ENCODE results near the gene MYMK.

The MYMK gene, protein sequence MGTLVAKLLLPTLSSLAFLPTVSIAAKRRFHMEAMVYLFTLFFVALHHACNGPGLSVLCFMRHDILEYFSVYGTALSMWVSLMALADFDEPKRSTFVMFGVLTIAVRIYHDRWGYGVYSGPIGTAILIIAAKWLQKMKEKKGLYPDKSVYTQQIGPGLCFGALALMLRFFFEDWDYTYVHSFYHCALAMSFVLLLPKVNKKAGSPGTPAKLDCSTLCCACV

DNA sequence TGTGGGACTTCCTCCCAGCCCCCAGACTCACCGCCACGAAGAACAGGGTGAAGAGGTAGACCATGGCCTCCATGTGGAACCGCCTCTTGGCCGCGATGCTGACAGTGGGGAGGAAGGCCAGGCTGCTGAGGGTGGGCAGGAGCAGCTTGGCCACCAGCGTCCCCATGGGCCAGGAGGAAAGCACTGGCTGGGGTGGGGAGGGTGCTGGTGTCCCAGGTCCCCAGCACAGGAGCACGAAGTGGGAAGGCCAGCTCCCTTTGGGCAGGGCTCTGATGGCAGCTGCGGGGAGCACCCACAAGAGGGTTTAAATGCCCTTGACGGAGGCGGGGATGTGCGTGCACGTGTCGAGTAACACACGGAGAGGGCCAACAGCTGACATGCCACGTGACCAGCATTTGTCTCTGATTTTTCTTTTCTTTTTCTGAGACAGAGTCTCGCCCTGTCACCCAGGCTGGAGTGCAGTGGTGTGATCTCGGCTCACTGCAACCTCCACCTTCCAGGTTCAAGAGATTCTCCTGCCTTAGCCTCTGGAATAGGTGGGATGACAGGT is at the start of gene MYMK:
Gene MYMK, minus strand, starts transcription at position 281 of the 550 bp plus-strand sequence. Its CDS starts 115 bp downstream, at position 166.
- H3K4me3 ChIP-seq = no peak within 1 kb of the TSS
- DNase-seq (ENCODE audit: low read depth, low spot score) = no peak

DNA sequence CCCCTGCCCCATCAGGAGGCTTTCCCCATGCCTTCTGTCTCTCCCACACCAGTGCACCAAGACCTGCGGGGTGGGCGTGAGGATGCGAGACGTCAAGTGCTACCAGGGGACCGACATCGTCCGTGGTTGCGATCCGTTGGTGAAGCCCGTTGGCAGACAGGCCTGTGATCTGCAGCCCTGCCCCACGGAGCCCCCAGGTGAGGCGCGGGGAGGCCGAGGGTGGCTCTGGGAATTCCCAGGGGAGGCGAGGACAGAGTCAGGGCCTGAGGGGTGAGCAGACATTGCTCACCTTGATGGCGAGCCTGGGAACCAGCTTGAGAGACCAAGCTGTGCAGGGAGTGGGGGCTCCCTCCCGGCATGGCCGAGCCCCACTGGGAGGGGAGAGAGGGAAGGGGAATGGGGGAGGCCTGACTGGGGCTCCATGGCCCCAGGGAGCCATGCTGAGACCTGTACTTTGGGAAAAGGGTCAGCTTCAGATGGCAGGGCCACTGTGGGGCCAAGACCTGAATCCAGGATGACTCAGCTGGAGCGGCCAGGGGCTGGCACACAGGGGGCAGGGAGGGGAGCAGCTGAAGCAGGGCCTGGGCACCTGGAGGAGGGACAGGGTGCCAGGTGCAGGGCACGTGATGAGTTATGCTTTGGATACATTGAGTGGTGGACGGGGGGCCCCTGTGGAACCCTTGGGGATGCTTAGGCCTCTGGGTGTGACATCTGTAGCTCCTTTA is 49.2 kb upstream of the MYMK start:
- Histone ChIP-seq H3K9me3 (ENCODE audit: low read depth, low read length) (no peaks in the 10 kb centered on the region), H3K27ac (no peak overlapping the region), H3K9ac (ENCODE audit: insufficient read length) (no peak overlapping the region), H3K36me3 (ENCODE audit: insufficient read depth, low read length) (no peaks in the 10 kb centered on the region), H3K4me3 (no peak overlapping the region)
- no peak for DNase-seq (ENCODE audit: low read depth, low spot score)
- TF ChIP-seq FOXP2 (optimal IDR thresholded peaks at IDR 0.05; ENCODE audit: control extremely low read depth, extremely low read length, insufficient read depth) (no peak), POLR2AphosphoS5 (IDR thresholded peaks at IDR 0.05; ENCODE audit: borderline replicate concordance, low read depth, low read length) (no peak), EZH2 (IDR thresholded peaks at IDR 0.05) (no peak)

More for the DNA sequence above, at the start of gene MYMK:
- H3K9ac ChIP-seq (ENCODE audit: insufficient read length) = no peak within 1 kb of the TSS
- TF ChIP-seq FOXP2 (optimal IDR thresholded peaks at IDR 0.05; ENCODE audit: control extremely low read depth, extremely low read length, insufficient read depth) = no peak
- no peak for TF ChIP-seq POLR2AphosphoS5 (IDR thresholded peaks at IDR 0.05; ENCODE audit: borderline replicate concordance, low read depth, low read length)
- no peak for TF ChIP-seq EZH2 (IDR thresholded peaks at IDR 0.05)
- no peaks in the 10 kb centered on the region for H3K9me3 ChIP-seq (ENCODE audit: low read depth, low read length)
- no peak within 1 kb of the TSS; the same call in 1 of the 2 replicates for H3K27ac ChIP-seq
- no peaks in the 10 kb centered on the region for H3K36me3 ChIP-seq (ENCODE audit: insufficient read depth, low read length)

DNA sequence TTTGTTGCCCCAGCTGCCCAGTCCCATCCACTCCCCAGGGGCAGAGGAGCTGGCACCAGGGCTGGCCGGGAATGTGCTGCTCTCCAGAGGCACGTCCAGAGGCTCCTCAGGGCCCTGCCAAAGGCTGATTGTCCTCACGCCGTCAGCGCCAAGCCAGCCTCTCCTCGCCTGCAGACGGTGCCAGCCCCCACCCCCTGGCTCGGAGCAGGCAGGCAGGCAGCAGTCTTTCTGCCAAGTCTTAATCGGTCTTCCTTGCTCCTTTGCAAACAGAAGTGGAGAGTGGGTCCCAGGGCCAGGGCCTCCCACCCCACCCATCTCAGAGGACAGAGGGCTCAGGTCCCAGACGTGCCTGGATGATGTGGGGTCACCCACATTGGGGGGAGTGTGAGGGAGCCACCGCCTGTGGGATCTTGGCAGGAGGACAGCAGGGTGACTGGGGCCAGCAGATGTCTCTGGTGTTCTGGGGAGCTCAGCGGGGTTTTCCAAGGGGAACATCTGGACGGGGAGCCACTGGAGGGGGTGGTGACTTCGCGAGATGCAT is 48.1 kb upstream of the MYMK start:
- no peaks in the 10 kb centered on the region for H3K9me3 ChIP-seq (ENCODE audit: low read depth, low read length)
- TF ChIP-seq POLR2AphosphoS5 (IDR thresholded peaks at IDR 0.05; ENCODE audit: borderline replicate concordance, low read depth, low read length) = no peak
- TF ChIP-seq EZH2 (IDR thresholded peaks at IDR 0.05) = no peak
- no peak for TF ChIP-seq FOXP2 (optimal IDR thresholded peaks at IDR 0.05; ENCODE audit: control extremely low read depth, extremely low read length, insufficient read depth)
- no peaks in the 10 kb centered on the region for H3K36me3 ChIP-seq (ENCODE audit: insufficient read depth, low read length)
- no peak overlapping the region for H3K9ac ChIP-seq (ENCODE audit: insufficient read length)
- DNase-seq (ENCODE audit: low read depth, low spot score) = no peak
- H3K4me3 ChIP-seq = no peak overlapping the region
- H3K27ac ChIP-seq = no peak overlapping the region

DNA sequence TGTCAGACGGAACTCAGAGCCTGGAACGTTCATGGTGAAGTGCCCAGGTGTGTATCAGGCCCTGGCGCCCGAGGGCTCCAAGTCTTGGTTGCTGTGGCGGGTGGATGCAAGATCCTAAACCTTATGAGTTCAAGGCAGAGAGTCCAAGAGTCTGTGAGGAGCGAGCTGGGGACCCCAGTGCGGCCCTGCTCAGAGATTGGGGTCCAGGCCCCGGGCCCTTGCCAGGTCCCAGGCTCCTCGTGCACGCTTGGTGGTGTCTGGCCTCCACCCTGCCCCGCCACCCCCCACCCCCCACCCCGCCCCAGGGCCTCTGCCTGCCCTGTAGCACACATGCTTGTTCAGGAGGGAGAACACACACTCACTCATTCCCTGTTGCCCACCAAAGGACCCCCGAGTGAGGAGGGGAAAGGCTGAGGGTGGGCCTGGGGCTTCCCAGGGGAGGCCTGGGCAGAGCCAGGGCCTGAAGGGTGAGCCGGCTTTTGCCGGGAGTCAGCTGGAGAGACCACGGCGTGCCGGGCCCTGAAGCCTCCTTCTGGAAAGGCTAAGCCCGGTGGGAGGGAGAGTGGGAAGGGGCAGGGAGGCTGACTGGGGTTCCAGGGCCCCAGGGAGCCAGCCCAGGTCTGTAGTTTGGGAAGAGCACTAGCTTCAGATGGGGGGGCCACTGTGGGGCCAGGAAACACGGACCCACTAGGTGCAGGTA is 47.3 kb upstream of the MYMK start:
- no peak overlapping the region for H3K9ac ChIP-seq (ENCODE audit: insufficient read length)
- no peak overlapping the region for H3K4me3 ChIP-seq
- no peak overlapping the region for H3K27ac ChIP-seq
- TF ChIP-seq POLR2AphosphoS5 (IDR thresholded peaks at IDR 0.05; ENCODE audit: borderline replicate concordance, low read depth, low read length) (no peak), EZH2 (IDR thresholded peaks at IDR 0.05) (no peak), FOXP2 (optimal IDR thresholded peaks at IDR 0.05; ENCODE audit: control extremely low read depth, extremely low read length, insufficient read depth) (no peak)
- H3K36me3 ChIP-seq (ENCODE audit: insufficient read depth, low read length) = no peaks in the 10 kb centered on the region
- no peak for DNase-seq (ENCODE audit: low read depth, low spot score)
- no peaks in the 10 kb centered on the region for H3K9me3 ChIP-seq (ENCODE audit: low read depth, low read length)

DNA sequence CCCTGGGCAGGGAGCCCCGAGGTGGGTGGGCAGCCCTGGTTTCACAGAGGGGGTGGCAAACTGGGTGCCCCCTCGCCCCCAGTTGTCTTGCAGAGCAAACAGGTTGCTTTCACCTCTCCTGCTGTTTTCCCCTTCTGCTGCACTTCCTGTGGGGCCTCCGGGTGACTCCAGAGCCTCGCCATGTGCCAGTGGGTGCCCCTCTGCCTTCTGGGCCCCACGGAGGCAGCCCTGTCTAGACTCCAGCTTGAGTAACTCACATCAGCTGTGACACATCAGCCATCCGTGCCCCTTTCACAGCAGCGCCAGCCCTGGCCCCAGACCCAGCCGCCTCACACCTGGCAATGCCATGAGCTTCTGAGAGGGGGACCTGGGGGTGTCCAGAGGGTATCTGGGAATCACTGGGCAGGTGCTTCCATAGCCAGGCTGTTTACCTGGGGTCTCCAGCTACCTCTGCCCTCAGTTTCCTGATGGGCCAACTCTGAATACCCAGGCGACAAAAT is 46.7 kb upstream of the MYMK start:
- TF ChIP-seq FOXP2 (optimal IDR thresholded peaks at IDR 0.05; ENCODE audit: control extremely low read depth, extremely low read length, insufficient read depth) = no peak
- no peak for TF ChIP-seq EZH2 (IDR thresholded peaks at IDR 0.05)
- no peak for TF ChIP-seq POLR2AphosphoS5 (IDR thresholded peaks at IDR 0.05; ENCODE audit: borderline replicate concordance, low read depth, low read length)
- 0 out of 2 replicates have a peak overlapping the region, but pooled peaks have one; percentile 10 for H3K4me3 ChIP-seq
- no peak for DNase-seq (ENCODE audit: low read depth, low spot score)
- H3K9ac ChIP-seq (ENCODE audit: insufficient read length) = peak overlapping the region; percentile 3
- H3K36me3 ChIP-seq (ENCODE audit: insufficient read depth, low read length) = no peaks in the 10 kb centered on the region
- no peak overlapping the region for H3K27ac ChIP-seq
- no peaks in the 10 kb centered on the region for H3K9me3 ChIP-seq (ENCODE audit: low read depth, low read length)

DNA sequence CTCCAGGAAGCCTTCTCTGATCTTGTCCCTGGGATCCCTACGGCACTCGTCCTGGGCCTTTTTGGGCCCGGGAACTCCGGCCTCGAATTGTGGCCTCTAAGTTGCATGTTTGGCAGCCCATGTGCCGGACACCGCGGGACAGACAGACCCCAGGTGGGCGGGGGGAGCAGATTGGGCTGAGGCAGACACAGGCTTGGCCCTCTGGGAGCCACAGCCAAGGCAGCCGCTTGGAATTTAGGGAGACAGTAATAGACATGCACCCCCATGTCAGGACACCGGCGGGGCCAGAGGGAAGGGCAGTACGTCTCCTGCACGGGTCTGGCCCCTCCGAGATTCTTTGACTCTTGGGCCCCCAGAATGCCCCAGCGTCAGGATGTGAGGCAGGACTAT is 45.9 kb upstream of the MYMK start:
- no peak for TF ChIP-seq POLR2AphosphoS5 (IDR thresholded peaks at IDR 0.05; ENCODE audit: borderline replicate concordance, low read depth, low read length)
- no peak for TF ChIP-seq EZH2 (IDR thresholded peaks at IDR 0.05)
- no peak for TF ChIP-seq FOXP2 (optimal IDR thresholded peaks at IDR 0.05; ENCODE audit: control extremely low read depth, extremely low read length, insufficient read depth)
- H3K36me3 ChIP-seq (ENCODE audit: insufficient read depth, low read length) = no peaks in the 10 kb centered on the region
- no peak overlapping the region for H3K9ac ChIP-seq (ENCODE audit: insufficient read length)
- DNase-seq (ENCODE audit: low read depth, low spot score) = no peak
- H3K27ac ChIP-seq = no peak overlapping the region
- H3K9me3 ChIP-seq (ENCODE audit: low read depth, low read length) = no peaks in the 10 kb centered on the region
- no peak overlapping the region for H3K4me3 ChIP-seq

DNA sequence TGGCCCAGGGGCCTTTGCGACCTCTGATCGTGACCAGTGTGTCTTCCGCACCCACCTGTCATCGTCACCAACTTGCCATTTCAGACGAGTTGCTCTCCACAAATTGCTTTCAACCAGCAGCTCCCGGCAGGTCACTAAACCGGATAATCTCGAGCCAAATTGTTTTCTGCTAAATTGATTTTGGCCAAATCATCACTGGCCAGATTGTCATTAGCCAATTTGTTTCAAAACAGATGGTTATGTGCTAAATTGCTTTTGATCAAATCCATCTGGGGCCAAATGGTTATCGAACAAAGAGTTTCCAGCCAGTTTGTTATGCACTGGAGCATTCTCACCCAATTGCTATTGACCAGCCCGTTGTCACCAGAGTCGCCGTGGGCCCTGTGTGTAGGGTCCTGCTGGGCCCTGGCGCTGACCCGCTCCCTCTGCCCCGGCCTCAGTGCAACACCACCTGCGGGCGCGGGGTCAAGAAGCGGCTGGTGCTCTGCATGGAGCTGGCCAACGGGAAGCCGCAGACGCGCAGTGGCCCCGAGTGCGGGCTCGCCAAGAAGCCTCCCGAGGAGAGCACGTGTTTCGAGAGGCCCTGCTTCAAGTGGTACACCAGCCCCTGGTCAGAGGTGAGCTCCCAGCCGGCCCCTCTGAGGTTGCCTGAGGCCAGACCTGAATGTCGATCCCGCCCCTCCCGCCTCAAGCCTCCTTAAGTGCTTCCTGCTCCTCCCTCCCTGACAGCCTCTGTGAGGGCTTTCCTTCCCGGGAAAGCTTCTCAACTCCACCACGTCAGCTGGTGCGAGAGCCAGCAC is 45.3 kb upstream of the MYMK start:
- TF ChIP-seq POLR2AphosphoS5 (IDR thresholded peaks at IDR 0.05; ENCODE audit: borderline replicate concordance, low read depth, low read length) = no peak
- TF ChIP-seq EZH2 (IDR thresholded peaks at IDR 0.05) = no peak
- no peak for TF ChIP-seq FOXP2 (optimal IDR thresholded peaks at IDR 0.05; ENCODE audit: control extremely low read depth, extremely low read length, insufficient read depth)
- no peak for DNase-seq (ENCODE audit: low read depth, low spot score)

More for the DNA sequence above, 45.3 kb upstream of the MYMK start:
- no peak overlapping the region for H3K4me3 ChIP-seq
- no peaks in the 10 kb centered on the region for H3K36me3 ChIP-seq (ENCODE audit: insufficient read depth, low read length)
- H3K27ac ChIP-seq = no peak overlapping the region
- no peak overlapping the region for H3K9ac ChIP-seq (ENCODE audit: insufficient read length)
- no peaks in the 10 kb centered on the region for H3K9me3 ChIP-seq (ENCODE audit: low read depth, low read length)

Data from SK-N-MC (cell line).